GM23338 (cell line): ENCODE results near the gene LRBA. TPM values are rescaled to one million over a fixed set of nuclear protein-coding genes. Genes with fewer than 3 reads are reported as not detected.

Experiments used
- ATAC-seq: fragments of 200-7000 bp; cut with Tn5 transposase; 3 replicates; pipeline ENCODE4 v1.9.1; 2020
- DNase-seq: peaks from one replicate; pipeline ENCODE4 v3.0.0-alpha.2; 2015; ENCODE audit warnings: low spot score
- H2AFZ ChIP-seq: fragments of 200-600 bp; sonication (generic); 2 replicates; pipeline ENCODE4 v1.8.0; 2016; ENCODE audit warnings: antibody characterized with exemption, mild to moderate bottlenecking, moderate library complexity
- H3F3A ChIP-seq: fragments of 200-600 bp; sonication (generic); replicated peaks from 2 replicates; pipeline ENCODE4 v1.8.0; 2017; ENCODE audit warnings: antibody characterized with exemption, mixed run types, low read depth
- H3K27ac ChIP-seq: fragments of 200-600 bp; sonication (generic); 2 replicates; pipeline ENCODE4 v1.6.1; 2016; ENCODE audit warnings: low read depth
- H3K27me3 ChIP-seq: fragments of 200-600 bp; sonication (generic); 2 replicates; pipeline ENCODE4 v1.8.0; 2016; ENCODE audit warnings: mild to moderate bottlenecking, mixed run types, moderate library complexity; ENCODE audit not compliant: insufficient read depth
- H3K36me3 ChIP-seq: fragments of 200-600 bp; sonication (generic); 2 replicates; pipeline ENCODE4 v1.8.0; 2016; ENCODE audit warnings: mild to moderate bottlenecking; ENCODE audit not compliant: insufficient read depth
- H3K4me1 ChIP-seq: fragments of 200-600 bp; sonication (generic); 2 replicates; pipeline ENCODE4 v1.8.0; 2016; ENCODE audit warnings: mild to moderate bottlenecking, moderate library complexity; ENCODE audit not compliant: insufficient read depth
- H3K4me2 ChIP-seq: fragments of 200-600 bp; sonication (generic); 2 replicates; pipeline ENCODE4 v1.7.1; 2017; ENCODE audit warnings: mixed run types
- H3K4me3 ChIP-seq: fragments of 200-600 bp; sonication (generic); 2 replicates; pipeline ENCODE4 v1.6.1; 2016; ENCODE audit warnings: mixed run types
- H3K79me2 ChIP-seq: fragments of 200-600 bp; sonication (generic); replicated peaks from 2 replicates; pipeline ENCODE4 v1.8.0; 2017; ENCODE audit warnings: mild to moderate bottlenecking; ENCODE audit not compliant: insufficient read depth
- H3K9me2 ChIP-seq: fragments of 200-600 bp; sonication (generic); 2 replicates; pipeline ENCODE4 v1.8.0; 2017; ENCODE audit not compliant: insufficient read depth
- H4K20me1 ChIP-seq: fragments of 200-600 bp; sonication (generic); replicated peaks from 2 replicates; pipeline ENCODE4 v1.8.0; 2017; ENCODE audit warnings: mild to moderate bottlenecking; ENCODE audit not compliant: insufficient read depth
- H3K27ac Mint-ChIP-seq: 2 replicates; pipeline ENCODE4 v1.8.0; 2020; ENCODE audit warnings: inconsistent platforms, mild to moderate bottlenecking, moderate library complexity, mixed read lengths
- H3K27me3 Mint-ChIP-seq: 3 replicates; pipeline ENCODE4 v1.8.0; 2022; ENCODE audit warnings: low read depth, mild to moderate bottlenecking, moderate library complexity, mixed read lengths, inconsistent platforms; ENCODE audit not compliant: insufficient read depth, poor library complexity
- H3K36me3 Mint-ChIP-seq: 3 replicates; pipeline ENCODE4 v1.8.0; 2021; ENCODE audit warnings: low read depth, mild to moderate bottlenecking, inconsistent platforms, moderate library complexity, mixed read lengths
- H3K4me1 Mint-ChIP-seq: 3 replicates; pipeline ENCODE4 v1.8.0; 2020; ENCODE audit warnings: mild to moderate bottlenecking, inconsistent platforms, mixed read lengths
- H3K4me3 Mint-ChIP-seq: 3 replicates; pipeline ENCODE4 v1.8.0; 2021; ENCODE audit warnings: moderate library complexity, mild to moderate bottlenecking, inconsistent platforms, mixed read lengths
- H3K9me3 Mint-ChIP-seq: 3 replicates; pipeline ENCODE4 v1.8.0; 2020; ENCODE audit warnings: moderate library complexity, mild to moderate bottlenecking, inconsistent platforms, mixed read lengths
- CREB1 ChIP-seq: fragments of 250-450 bp; sonication (Bioruptor Pico); IDR thresholded peaks from 2 replicates; pipeline ENCODE4 v1.5.0; 2020; ENCODE audit warnings: low read depth, mild to moderate bottlenecking, moderate library complexity
- CTCF ChIP-seq, 2 experiments: fragments of 200-600 bp in 1 of 2; sonication (generic) in 1 of 2; conservative IDR thresholded peaks; 2 replicates each; pipeline versions ENCODE4 v1.5.1 to v1.6.1; 2016 to 2017; ENCODE audit warnings: antibody characterized with exemption in 2 of 2, low read depth in 2 of 2, mild to moderate bottlenecking in 2 of 2, moderate library complexity in 1 of 2
- ETS1 ChIP-seq: IDR thresholded peaks from 2 replicates; pipeline ENCODE4 v1.6.1; 2016; ENCODE audit warnings: antibody characterized with exemption
- EZH2 ChIP-seq: fragments of 200-600 bp; sonication (generic); IDR thresholded peaks from one replicate; pipeline ENCODE4 v1.8.0; 2017; ENCODE audit warnings: antibody characterized with exemption, mild to moderate bottlenecking, low read depth; ENCODE audit not compliant: unreplicated experiment
- EZH2phosphoT487 ChIP-seq: fragments of 200-600 bp; sonication (generic); IDR thresholded peaks from one replicate; pipeline ENCODE4 v1.8.1; 2018; ENCODE audit warnings: antibody characterized with exemption; ENCODE audit not compliant: unreplicated experiment
- JUNB ChIP-seq: IDR thresholded peaks from one replicate; pipeline ENCODE4 v1.6.1; 2016; ENCODE audit warnings: antibody characterized with exemption; ENCODE audit not compliant: unreplicated experiment
- NANOG ChIP-seq: IDR thresholded peaks from 2 replicates; pipeline ENCODE4 v1.6.1; 2016; ENCODE audit warnings: antibody characterized with exemption, borderline replicate concordance
- POLR2AphosphoS5 ChIP-seq: IDR thresholded peaks from 2 replicates; pipeline ENCODE4 v1.6.1; 2016; ENCODE audit warnings: antibody characterized with exemption, low read depth
- REST ChIP-seq: IDR thresholded peaks from one replicate; pipeline ENCODE4 v1.6.1; 2018; ENCODE audit warnings: antibody characterized with exemption; ENCODE audit not compliant: unreplicated experiment
- STAT1 ChIP-seq: IDR thresholded peaks from one replicate; pipeline ENCODE4 v1.6.1; 2016; ENCODE audit warnings: antibody characterized with exemption; ENCODE audit not compliant: unreplicated experiment
- ZNF114 ChIP-seq: fragments of 250-450 bp; sonication (Bioruptor Pico); IDR thresholded peaks from 2 replicates; pipeline ENCODE4 v1.5.0; 2020; ENCODE audit warnings: mild to moderate bottlenecking, moderate library complexity
- ZNF331 ChIP-seq: fragments of 250-450 bp; sonication (Bioruptor Pico); IDR thresholded peaks from 2 replicates; pipeline ENCODE4 v1.5.0; 2020; ENCODE audit warnings: low read depth, mild to moderate bottlenecking, moderate library complexity
- ZNF462 ChIP-seq: fragments of 250-450 bp; sonication (Bioruptor Pico); IDR thresholded peaks from 2 replicates; pipeline ENCODE4 v1.5.0; 2020; ENCODE audit warnings: mild to moderate bottlenecking, moderate library complexity
- polyA plus RNA-seq: library from polyadenylated mRNA; unstranded; fragments of >200 nt; fragmentation: Nextera tagmentation; extraction: Ambion mirVana; gene quantifications from 2 replicates; pipeline ENCODE4 v1.2.1, GENCODE V29; 2016
- total RNA-seq: library from RNA; depleted of rRNA; stranded (reverse); fragments of >200 nt; shearing (Covaris generic); gene quantifications from 2 replicates; pipeline ENCODE4 v1.2.3, GENCODE V29; 2014

The LRBA gene
- total and polyA plus RNA-seq, 2 experiments from 2014 or later = 23.3 to 126 TPM

- H3K27ac ChIP-seq = no peak overlapping the region
- no peaks in the 10 kb centered on the region for H4K20me1 ChIP-seq
- H3K36me3 ChIP-seq = no peaks in the 10 kb centered on the region
- DNase-seq = no peak
- H2AFZ ChIP-seq = no peak overlapping the region
- H3K4me3 Mint-ChIP-seq = no peak overlapping the region
- H3K27ac Mint-ChIP-seq = no peak overlapping the region
- H3K4me1 ChIP-seq = no peaks in the 10 kb centered on the region
- peaks cover 2% of the 10 kb centered on the region for H3K27me3 Mint-ChIP-seq
- TF ChIP-seq CREB1 (CRISPR knock-in tag) = no peak
- TF ChIP-seq ZNF462 = no peak
- TF ChIP-seq REST = no peak
- TF ChIP-seq NANOG = no peak
- no peak for TF ChIP-seq ZNF331 (CRISPR knock-in tag)
- TF ChIP-seq STAT1 = no peak
- TF ChIP-seq EZH2phosphoT487 = no peak
- no peak for TF ChIP-seq EZH2
- TF ChIP-seq ZNF114 (CRISPR knock-in tag) = no peak
- TF ChIP-seq ETS1 = no peak
- no peak for TF ChIP-seq CTCF (conservative IDR thresholded peaks at IDR 0.05; ENCODE audit: low read depth in 2 of 2)
- TF ChIP-seq POLR2AphosphoS5 = no peak
- no peak for TF ChIP-seq JUNB
- no peak for ATAC-seq
- H3K27me3 ChIP-seq = no peaks in the 10 kb centered on the region
- no peak overlapping the region for H3K4me2 ChIP-seq
- peaks cover 6% of the 10 kb centered on the region for H3K36me3 Mint-ChIP-seq
- no peaks in the 10 kb centered on the region for H3F3A ChIP-seq
- H3K79me2 ChIP-seq = no peaks in the 10 kb centered on the region
- H3K4me1 Mint-ChIP-seq = no peaks in the 10 kb centered on the region
- H3K4me3 ChIP-seq = no peak overlapping the region
- H3K9me3 Mint-ChIP-seq = no peaks in the 10 kb centered on the region
- H3K9me2 ChIP-seq = no peaks in the 10 kb centered on the region
Measured at GRCh38 chr4:150720973-150721518, 294.0 kb downstream of the LRBA start.
